HG02852 (cell line): ENCODE data around the gene ARHGEF17.

ENCODE experiments used
- ATAC-seq: cut with Tn5 transposase; IDR thresholded peaks from one replicate; pipeline ENCODE4 v1.9.1; 2021; ENCODE audit warnings: mild to moderate bottlenecking, moderate library complexity; ENCODE audit not compliant: unreplicated experiment

Gene ARHGEF17

DNA sequence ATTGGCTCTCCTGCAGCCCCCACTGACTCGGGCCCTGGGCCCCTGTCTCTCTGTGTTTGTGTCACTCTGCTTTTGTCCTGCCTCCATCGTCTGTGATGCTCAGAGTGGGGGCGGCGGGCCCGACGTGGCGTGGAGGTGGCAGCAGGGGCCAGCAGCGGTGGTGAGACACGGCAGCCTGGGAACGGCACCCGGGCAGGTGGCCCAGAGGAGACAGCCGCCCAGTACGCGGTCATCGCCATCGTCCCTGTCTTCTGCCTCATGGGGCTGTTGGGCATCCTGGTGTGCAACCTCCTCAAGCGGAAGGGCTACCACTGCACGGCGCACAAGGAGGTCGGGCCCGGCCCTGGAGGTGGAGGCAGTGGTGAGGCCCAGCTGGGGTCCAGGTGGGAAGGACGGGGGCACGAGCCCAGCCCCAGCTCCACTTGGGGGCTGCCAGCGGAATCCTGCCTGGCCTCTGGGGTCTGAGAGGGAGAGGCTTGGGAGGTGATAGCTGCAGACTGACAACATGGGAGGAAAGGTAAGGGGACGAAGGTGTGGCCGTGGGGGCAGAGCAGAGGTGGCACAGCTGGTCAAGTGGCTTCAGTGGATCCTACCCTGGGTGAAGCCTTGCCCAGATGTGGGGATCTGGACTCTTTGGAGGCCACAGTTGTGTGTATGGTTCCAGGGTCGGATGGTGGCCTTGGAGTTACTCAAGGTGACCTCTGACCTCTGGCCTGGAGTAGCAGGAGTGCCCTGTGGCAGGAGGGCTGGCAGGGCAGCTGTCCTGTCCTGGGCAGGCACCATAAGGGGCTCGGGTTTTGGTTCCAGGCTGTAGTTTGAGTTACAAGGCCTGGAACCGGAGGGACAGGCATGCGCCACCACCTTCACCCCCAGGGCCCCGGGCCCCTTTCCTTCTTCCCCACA is 84.3 kb downstream of the ARHGEF17 start:
- no peak for ATAC-seq

GRCh38 chr11:73393011-73393380 is 84.9 kb downstream of the ARHGEF17 start:
- ATAC-seq = no peak

- no peak for ATAC-seq
Measured at GRCh38 chr11:73393479-73394415, 85.7 kb downstream of the ARHGEF17 start.

GRCh38 chr11:73394416-73395296 is 86.6 kb downstream of the ARHGEF17 start:
- ATAC-seq = no peak

DNA sequence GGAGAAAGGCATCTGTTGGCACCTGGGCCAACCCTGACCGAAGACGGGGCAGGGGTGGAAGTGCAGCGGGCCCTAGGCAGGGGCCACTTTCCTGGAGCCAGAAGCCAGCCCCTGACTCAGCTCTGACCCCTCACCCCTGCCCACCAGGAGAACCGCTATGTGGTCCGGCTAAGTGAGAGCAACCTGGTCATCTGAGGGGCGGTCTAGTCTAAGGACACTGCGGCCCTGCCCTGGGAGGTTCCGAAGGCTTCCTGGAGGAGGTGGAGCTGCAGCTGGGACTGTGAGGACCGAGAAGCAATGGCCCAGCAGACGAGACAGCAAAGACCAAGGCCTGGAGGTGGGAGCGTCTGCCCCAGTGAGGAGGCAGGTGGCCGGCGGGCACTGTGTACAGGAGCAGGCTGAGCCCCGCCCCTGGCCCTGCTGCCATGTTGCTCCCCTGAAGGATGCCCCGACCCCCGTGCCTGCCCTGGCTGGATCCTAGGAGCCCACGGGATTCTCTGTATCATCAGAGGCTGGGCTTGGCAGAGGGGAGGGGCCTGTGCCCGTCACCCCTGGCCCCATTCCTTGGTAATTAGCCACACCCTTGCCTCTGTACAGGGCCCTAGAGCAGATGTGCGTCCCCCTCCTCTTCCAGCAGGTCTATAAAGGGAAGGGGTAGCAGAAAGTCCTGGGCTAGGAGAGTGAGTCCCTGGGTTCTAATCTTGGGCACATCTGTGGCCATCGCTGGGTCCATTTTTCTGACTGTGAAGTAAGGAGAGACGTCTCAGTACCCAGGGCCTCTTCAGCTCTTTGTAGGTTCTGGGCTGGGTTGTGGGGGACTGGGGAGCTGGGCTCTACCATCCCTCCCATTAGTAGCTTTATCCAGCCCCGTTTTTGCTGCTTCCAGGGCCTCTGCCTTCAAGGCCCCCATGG is 87.5 kb downstream of the ARHGEF17 start:
- no peak for ATAC-seq

DNA sequence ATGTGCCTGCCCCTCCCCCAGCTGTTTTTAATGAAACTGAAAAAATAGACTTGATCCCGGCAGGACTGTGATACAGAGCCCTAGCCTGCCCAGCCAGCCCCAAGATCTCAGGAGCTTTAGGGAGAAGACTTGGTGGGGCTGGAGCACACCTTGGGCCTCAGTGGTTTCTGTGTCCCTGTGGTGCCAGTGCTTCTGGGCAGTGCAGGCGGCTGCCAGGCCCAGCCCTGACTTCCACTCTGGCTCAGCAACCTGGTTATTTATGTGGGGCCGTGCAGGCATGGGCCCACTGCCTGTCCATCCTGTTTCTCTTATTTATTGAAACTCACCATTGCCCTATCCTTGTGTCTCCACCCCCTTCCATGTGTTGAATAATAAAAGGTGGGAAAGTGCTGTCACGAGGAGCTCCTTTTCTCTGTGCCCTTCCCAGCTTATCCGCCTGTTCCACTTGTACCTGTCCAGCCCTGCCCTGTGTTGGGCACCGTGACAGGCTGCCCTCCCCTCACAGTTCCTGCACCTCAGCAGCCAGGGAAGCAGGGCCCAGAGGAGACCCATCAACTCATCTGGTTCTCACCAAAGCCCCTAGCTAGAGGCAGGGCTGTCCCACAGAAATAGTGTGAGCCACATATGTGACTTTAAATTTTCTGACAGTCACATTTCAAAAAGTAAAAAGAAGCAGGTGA is 88.3 kb downstream of the ARHGEF17 start:
- no peak for ATAC-seq

DNA sequence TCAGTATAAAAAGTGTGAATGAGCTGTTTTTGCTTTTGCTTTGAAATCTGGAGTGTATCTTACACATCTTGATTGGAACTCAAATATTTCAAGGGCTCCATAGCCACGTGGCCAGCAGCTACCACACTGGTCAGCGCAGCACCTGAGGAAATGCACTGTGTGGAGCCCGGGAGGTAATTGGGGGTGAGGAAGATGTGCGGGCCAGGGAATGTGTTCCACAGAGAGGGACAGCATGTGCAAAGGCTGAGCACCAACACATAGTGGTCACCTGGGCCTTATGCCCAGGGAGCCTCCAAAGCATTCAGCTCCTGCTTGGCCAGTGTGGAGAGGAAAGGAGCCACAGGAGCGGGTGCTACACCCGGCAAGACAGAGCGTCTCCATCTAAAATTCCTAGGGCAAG is 88.9 kb downstream of the ARHGEF17 start:
- ATAC-seq = no peak

DNA sequence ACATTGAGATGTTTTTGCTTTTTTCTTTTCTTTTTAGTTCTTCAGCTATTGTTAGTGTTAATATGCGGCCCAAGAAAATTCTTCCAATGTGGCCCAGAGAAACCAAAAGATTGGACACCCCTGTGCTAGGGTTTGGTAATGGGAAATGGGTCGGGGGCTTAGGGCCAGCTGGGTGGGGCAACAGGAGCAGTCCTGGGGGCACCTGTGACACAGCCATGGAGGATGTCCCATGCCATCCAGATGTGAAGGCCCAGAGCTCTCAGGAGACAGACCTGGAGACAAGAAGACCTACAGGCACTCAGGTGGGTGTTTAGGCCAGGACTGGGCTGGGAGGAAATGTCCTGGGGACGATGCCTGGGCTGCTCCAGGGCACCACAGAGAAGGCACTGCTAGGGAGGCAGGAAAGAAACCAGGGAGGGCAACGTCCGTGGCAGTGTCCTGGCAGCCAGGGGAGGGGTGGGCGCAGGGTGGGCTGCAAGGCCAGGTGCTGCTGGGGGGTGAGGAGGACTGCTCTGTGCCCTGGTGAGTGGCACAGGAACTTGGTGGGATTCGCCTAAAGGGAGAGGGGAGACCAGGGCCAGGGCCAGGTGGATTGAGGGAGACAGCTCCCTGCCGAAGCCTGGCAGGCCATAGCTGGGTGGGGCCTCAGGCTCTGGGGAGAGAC is 89.5 kb downstream of the ARHGEF17 start:
- ATAC-seq = no peak

DNA sequence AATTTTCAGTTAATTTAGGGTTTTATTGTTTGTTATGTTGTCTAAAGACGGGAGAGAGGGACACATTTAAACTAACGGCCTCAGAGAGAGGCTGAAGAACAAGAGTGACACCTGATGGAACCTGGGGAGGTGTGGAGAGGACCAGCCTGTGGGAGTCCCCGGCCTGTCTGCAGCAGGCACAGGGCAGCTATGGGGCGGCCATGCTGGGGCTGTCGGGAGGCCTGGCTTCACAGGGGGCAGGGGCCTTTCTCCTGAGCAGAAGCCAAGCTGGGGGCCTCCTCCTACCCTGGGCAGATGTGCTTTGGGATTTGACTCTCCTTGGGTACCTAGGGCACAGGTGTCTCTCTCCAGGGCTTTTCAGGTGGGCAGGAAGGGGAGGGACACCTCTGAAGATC is 90.1 kb downstream of the ARHGEF17 start:
- no peak for ATAC-seq

DNA sequence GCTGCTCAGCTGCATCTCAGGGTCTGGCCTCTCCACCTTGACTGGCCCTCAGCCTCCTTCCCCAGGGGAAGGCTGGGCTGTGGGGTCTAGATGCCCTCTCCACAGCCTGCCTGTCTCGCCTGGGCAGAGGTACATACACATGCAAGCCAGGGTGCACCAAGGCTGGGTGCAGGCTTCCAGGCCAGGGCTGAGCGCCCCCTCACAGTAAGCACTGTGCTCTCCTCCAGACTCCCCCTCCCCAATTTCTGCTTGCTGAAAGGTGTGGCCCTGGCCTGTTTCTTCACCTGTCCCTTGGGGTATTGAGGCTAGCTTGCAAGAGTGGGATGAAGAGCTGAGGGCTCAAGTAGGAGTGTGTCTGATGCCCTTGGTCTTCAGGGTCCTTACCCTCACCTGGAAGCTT is 90.6 kb downstream of the ARHGEF17 start:
- no peak for ATAC-seq

GRCh38 chr11:73399159-73399590 is 91.1 kb downstream of the ARHGEF17 start:
- ATAC-seq = no peak

DNA sequence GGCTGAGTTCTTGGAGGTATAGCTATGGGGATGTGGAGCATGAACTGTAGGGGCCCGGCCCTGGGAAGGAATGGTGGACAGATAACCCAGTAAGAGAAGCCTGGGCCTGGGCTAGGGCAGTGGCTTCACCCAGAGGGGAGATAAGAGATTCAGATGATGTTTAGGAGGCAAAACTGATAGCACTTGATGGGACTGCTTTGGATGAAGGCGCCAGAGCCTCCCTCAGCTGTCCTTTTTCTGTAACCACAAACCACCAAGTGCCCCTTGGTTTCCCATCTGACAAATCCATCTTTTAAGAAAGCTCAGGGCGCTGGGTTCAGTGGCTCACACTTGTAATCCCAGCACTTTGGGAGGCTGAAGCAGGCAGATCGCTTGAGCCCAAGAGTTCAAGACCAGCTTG is 91.6 kb downstream of the ARHGEF17 start:
- no peak for ATAC-seq

DNA sequence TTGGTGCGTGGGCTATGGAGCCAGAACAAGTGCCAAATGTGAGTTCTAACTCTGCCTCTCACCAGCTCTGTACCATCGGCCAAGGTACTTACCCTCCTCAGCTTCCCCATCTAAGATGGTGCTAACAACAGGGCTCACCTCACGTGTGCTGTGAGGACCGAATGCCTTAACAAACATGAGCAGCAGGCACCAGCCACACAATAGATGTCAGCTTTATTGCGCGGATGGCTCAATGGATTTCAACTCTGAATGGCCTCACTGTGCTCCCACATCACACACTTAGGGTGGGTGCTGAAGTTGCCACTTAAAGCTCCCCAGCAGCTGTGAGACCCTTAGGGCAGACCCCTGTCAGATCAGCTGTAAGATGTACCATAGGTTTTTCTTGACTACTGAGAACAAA is 92.2 kb downstream of the ARHGEF17 start:
- ATAC-seq = no peak

DNA sequence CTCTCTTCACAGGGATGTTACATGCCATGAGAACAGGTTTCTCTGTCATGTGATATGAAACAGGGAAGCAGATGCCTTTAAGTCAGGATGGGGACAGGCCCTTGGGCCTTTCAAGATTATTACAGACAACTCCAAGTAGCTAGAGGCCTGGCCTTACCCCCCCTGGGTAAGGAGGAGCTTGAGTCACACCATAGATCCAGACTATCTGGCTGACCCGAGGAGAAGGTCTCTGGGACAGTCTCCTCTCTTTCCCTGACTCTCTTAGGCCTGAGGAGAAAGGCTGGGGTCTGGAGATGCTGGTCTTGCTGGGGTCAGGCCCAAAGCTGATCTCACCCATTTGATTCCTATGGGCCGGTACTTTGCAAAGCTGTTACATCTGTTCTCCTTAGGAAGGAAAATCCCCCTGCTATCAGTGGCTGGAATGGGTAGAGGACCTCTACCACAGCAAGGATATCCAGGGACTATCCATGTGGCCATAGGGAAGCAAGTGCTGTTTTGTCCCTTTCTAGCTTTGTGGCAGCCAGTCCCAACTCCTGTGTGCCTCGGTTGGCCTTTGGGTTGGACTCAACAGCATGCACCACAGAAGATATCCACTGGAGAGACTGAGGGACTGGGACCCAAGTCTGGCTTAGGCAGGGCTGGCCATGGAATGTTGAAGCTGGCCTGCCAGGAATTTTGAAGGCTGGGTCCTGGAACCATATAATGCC is 93.3 kb downstream of the ARHGEF17 start:
- no peak for ATAC-seq

- ATAC-seq = no peak
Measured at GRCh38 chr11:73401924-73402833, 94.1 kb downstream of the ARHGEF17 start.

GRCh38 chr11:73402834-73403185 is 94.7 kb downstream of the ARHGEF17 start:
- no peak for ATAC-seq

- ATAC-seq = no peak
Measured at GRCh38 chr11:73403541-73403940, 95.5 kb downstream of the ARHGEF17 start.
